ENCODE results near the gene MAD1L1.

MAD1L1 gene

DNA sequence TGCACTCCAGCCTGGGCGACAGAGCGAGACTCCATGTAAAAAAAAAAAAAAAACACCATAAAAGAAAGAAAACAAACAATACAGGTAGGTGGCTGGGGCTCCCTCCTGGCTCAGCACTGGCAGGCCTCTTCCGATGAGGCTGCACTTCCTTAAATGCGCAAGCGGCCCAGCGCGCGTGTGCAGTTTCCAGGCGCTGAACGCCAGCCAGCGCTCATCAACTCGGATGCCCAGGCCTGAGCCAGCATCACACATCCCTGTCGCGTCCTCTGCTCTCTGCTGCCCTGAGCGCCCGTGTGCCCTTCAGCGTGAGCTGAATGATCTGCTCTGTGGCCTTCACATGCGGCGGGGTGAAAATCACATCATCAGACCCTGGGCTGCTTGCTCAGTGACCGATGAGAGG lies 41.1 kb upstream of the MAD1L1 start:
- Histone ChIP-seq H3K27ac (ENCODE audit: low read depth, low read length) (no peak overlapping the region), H3K9me2 (replicated peaks; ENCODE audit: insufficient read depth, low read length) (no peaks in the 10 kb centered on the region), H3K36me3 (ENCODE audit: low read length) (no peaks in the 10 kb centered on the region), H3K27me3 (ENCODE audit: low read length) (no peaks in the 10 kb centered on the region), H4K20me1 (ENCODE audit: low read depth, low read length) (no peaks in the 10 kb centered on the region; the same call in 1 of the 2 replicates), H3F3A (ENCODE audit: insufficient read depth) (no peaks in the 10 kb centered on the region), H3K4me2 (ENCODE audit: low read depth, low read length, poor library complexity, severe bottlenecking) (no peak overlapping the region), H3K9me3 (ENCODE audit: insufficient read depth, low read length) (no peaks in the 10 kb centered on the region), H3K4me3 (ENCODE audit: insufficient read depth, low read length, poor library complexity, severe bottlenecking) (no peak overlapping the region), H3K9ac (ENCODE audit: low read length) (no peak overlapping the region), H3K79me2 (ENCODE audit: insufficient read depth, low read length) (no peaks in the 10 kb centered on the region), H2AFZ (ENCODE audit: low read depth, low read length, severe bottlenecking) (no peak overlapping the region)
- TF ChIP-seq EZH2phosphoT487 (conservative IDR thresholded peaks at IDR 0.05; ENCODE audit: low read length) (no peak), CTCF (IDR thresholded peaks at IDR 0.05; ENCODE audit: insufficient read depth, low read length, poor library complexity, severe bottlenecking) (no peak)

GRCh38 chr7:2272031-2272430 lies 39.3 kb upstream of the MAD1L1 start:
- TF ChIP-seq EZH2phosphoT487 (conservative IDR thresholded peaks at IDR 0.05; ENCODE audit: low read length) (no peak), CTCF (IDR thresholded peaks at IDR 0.05; ENCODE audit: insufficient read depth, low read length, poor library complexity, severe bottlenecking) (no peak)
- no peak overlapping the region for H3K27ac ChIP-seq (ENCODE audit: low read depth, low read length)
- no peak overlapping the region for H3K9ac ChIP-seq (ENCODE audit: low read length)

GRCh38 chr7:2271273-2272026 lies 38.7 kb upstream of the MAD1L1 start:
- H3K9ac ChIP-seq (ENCODE audit: low read length) = no peak overlapping the region
- H3K36me3 ChIP-seq (ENCODE audit: low read length) = no peaks in the 10 kb centered on the region
- H3F3A ChIP-seq (ENCODE audit: insufficient read depth) = no peaks in the 10 kb centered on the region
- no peak overlapping the region for H3K4me3 ChIP-seq (ENCODE audit: insufficient read depth, low read length, poor library complexity, severe bottlenecking)
- no peaks in the 10 kb centered on the region for H3K9me3 ChIP-seq (ENCODE audit: insufficient read depth, low read length)
- H3K4me2 ChIP-seq (ENCODE audit: low read depth, low read length, poor library complexity, severe bottlenecking) = no peak overlapping the region
- H3K9me2 ChIP-seq (replicated peaks; ENCODE audit: insufficient read depth, low read length) = no peaks in the 10 kb centered on the region
- no peaks in the 10 kb centered on the region for H3K27me3 ChIP-seq (ENCODE audit: low read length)
- H2AFZ ChIP-seq (ENCODE audit: low read depth, low read length, severe bottlenecking) = no peak overlapping the region
- no peak overlapping the region for H3K27ac ChIP-seq (ENCODE audit: low read depth, low read length)
- TF ChIP-seq CTCF (IDR thresholded peaks at IDR 0.05; ENCODE audit: insufficient read depth, low read length, poor library complexity, severe bottlenecking) (no peak), EZH2phosphoT487 (conservative IDR thresholded peaks at IDR 0.05; ENCODE audit: low read length) (no peak)
- H3K79me2 ChIP-seq (ENCODE audit: insufficient read depth, low read length) = no peaks in the 10 kb centered on the region
- H4K20me1 ChIP-seq (ENCODE audit: low read depth, low read length) = no peaks in the 10 kb centered on the region

More at GRCh38 chr7:2272031-2272430, 39.3 kb upstream of the MAD1L1 start:
- H3K4me2 ChIP-seq (ENCODE audit: low read depth, low read length, poor library complexity, severe bottlenecking) = no peak overlapping the region
- H3K27me3 ChIP-seq (ENCODE audit: low read length) = no peaks in the 10 kb centered on the region
- no peaks in the 10 kb centered on the region for H3K9me3 ChIP-seq (ENCODE audit: insufficient read depth, low read length)
- H2AFZ ChIP-seq (ENCODE audit: low read depth, low read length, severe bottlenecking) = no peak overlapping the region
- H3K36me3 ChIP-seq (ENCODE audit: low read length) = no peaks in the 10 kb centered on the region
- H3K79me2 ChIP-seq (ENCODE audit: insufficient read depth, low read length) = no peaks in the 10 kb centered on the region
- no peaks in the 10 kb centered on the region for H3F3A ChIP-seq (ENCODE audit: insufficient read depth)
- no peak overlapping the region for H3K4me3 ChIP-seq (ENCODE audit: insufficient read depth, low read length, poor library complexity, severe bottlenecking)
- H4K20me1 ChIP-seq (ENCODE audit: low read depth, low read length) = no peaks in the 10 kb centered on the region; the same call in 1 of the 2 replicates
- no peaks in the 10 kb centered on the region for H3K9me2 ChIP-seq (replicated peaks; ENCODE audit: insufficient read depth, low read length)
